ENCODE measurements around the gene TFIP11.
A peak's percentile ranks its signal among the peaks of the same experiment; 100 is the strongest.

The TFIP11 gene

DNA sequence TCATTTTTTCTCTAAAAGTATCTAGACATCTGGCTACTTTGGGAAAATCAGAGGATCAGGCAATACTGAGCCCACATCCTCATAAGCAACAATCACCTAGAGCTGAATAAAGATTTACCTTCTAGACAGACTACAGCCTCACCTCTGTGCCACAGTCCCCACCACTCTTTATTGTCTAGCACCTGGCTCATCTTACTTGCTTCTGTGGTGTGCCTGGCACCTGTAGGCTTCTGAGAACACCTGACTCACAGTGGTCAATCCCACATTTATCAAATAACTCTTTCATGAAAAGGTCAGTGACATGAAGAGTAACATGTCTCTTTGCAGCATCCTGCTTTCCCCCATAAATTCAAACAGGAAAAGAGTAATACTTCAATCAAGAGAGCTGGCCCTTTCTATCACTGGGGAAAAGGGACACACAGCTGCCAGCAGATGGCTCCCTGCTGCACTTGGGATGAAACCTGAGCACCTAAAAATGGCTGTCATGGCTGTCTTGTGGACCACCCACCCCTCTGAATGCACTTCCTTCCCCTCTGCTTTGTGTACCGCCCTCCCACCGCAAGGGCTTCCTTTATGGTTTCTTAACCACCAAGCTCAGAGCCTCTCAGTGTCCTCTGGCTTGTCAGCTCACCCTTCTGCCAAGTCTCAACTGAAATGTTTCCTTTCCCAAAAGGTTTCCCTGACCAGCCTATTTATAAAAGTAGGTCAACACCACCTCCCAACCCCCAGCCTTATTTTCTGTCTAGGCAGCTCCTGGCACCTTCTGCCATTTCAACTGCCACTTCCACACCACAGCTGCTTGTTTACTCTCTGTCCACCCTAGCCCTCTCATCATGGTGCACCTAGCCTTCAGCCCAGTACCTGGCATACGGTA lies 9.3 kb downstream of the TFIP11 start:
- peak; percentile 59 for DNase-seq

DNA sequence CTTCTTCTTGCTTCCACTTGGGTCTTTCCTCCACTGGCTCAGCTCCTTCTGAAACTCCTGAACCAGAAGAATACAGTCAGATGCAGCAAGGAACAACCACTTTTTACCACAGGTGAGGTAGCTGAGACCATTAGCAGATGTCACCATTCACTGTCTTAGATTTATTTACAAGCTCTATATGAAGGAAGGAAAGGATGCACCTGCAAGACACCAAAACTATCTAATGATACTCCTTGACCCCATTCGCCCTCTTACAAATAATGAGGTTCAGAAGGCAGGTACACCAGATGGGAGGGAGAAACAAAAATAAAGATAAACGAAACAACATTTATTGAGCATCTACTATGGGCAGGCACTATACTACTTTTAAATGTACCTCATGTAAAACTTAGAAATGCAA lies 10.3 kb downstream of the TFIP11 start:
- DNase-seq: no peak

DNA sequence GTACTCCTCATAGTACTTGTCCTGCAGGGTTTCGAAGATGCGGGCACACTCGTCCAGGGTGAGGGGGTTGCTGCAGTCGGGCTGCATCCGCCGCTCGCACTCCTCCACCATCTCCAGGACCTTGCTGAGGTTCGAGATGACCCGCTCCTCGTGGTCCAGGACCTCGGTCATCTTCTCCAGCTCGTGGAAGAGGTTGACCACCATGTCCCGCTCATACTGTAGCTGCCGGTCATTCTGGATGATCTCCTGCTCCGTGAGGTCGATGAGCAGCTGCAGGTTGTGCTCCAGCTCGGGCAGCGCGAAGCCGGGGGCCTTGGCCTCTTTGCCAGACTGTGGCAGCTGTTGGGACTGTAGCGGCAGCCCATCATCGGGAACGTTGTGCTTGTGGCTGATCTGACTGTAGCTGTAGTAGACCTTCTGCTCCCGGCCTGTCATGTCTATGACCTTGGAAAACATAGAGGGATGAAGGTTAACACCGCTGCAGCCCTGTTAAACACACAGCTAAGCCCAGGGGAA lies 13.0 kb downstream of the TFIP11 start:
- DNase-seq: no peak

DNA sequence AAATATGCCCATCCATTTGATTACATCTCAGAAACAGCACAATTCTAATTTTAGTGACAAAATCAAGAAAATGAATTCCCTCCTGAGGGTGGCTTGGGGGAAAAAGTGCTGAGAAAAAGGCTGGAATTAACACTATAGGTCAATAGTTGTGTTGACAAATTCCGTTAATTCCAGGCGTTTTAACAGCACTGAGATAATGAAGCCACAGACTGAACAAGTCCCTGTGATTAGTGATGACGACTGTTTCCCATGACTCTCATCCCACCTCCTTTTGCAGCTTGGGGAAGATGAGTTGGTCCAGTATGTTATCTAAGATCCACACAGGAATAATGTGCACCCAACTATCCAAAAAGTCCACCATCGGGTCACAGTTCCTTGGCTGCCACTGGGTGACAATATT lies 15.8 kb downstream of the TFIP11 start:
- DNase-seq: no peak

DNA sequence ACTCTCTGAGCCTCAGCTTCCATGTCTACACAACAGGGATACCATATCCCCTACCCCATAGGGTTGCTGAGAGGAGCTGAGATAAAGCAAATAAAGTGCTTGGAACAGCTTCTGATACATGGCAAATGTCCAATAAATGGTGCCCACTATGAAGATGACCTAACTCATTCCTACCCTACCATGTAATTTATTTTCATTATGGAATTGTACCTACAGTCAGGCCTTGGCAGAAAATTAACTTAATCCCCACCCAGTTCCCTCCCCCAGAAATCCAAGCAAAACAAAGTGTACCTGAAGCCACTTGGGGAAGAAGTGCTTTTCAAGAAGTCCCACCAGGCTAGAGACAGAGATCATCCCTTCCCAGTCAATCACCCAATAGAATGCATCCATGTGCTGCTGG lies 17.8 kb downstream of the TFIP11 start:
- no peak for DNase-seq

DNA sequence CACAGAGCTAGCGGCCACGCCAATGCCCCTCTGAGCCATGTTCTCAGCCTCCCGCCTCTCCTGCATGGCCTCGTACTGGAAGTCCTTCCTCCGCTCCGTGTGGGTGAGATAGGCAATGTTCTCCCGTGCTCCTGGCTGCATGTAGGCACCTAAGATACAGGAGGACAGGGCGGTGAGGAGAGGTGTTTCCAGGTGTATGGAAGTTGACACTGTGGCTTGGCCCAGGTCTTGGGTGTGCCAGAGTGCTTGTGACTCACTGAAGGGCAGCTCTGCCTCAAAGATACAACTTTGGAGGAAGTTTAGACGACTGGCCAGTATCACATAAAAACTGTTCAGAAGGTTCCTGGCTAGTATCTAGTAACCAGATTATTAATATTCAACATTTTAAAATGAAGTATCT lies 20.1 kb downstream of the TFIP11 start:
- no peak for DNase-seq

DNA sequence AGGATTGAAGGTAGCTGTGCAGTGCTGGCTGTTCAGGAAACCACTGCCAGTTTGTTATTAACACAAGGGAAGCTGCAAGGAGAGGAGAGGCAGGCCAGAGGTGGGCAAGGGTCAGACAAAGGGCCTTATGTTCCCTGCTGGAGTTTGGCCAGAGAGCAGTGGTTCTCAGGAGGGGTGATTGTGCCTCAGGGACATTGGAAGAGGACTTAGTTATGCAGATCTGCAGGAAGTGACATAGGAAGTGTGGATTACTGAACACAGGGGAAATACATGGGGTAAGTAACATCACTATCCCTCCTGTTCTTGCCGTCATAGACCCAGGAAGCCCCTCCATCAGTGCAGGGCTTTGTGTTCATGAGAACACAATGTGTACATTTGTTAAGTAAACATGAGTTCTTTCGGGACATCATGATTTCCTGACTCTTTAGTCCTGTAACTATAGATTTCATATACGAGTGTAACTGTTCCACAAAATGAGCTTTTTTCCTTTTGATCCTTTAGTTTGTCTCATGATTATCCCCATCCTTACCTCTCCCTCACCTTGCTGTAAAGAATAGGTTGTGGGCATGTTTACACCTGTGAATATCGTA lies 22.7 kb downstream of the TFIP11 start:
- no peak for DNase-seq

DNA sequence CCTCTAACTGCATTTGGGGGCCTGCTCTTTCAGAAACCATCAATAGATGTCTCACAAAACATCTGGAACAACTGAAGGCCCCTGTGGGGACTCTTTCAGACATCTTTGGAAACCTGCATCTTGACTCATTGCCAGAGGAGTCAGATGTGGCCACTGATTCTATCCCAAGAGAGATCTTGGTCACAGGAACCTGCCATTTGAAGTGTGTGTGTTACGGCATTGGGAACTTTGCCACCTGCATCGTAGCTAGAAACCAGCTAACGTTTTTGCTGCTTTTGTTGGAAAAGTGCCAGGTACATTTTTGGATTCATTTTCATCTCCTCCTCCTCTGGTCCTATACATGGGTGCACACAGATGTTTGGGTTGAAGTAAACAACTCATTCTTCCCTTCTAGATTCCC lies 24.3 kb downstream of the TFIP11 start:
- DNase-seq: no peak

DNA sequence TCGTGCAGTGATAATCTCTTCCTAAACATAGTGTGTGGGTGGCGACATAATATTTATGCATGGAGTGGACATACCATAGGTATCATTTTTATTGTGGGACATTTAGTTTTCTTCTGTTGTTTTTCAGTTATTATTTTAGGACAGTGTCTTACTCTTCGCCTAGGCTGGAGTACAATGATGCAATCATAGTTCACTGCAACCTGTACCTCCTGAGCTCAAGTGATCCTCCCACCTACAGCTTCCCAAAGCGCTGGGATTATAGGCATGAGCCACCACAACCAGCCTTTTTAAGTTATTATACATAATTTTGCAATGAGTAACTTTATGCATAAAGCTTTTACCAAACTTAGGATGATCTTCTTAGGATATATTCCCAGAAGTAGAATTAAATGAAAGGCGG lies 25.9 kb downstream of the TFIP11 start:
- no peak for DNase-seq

DNA sequence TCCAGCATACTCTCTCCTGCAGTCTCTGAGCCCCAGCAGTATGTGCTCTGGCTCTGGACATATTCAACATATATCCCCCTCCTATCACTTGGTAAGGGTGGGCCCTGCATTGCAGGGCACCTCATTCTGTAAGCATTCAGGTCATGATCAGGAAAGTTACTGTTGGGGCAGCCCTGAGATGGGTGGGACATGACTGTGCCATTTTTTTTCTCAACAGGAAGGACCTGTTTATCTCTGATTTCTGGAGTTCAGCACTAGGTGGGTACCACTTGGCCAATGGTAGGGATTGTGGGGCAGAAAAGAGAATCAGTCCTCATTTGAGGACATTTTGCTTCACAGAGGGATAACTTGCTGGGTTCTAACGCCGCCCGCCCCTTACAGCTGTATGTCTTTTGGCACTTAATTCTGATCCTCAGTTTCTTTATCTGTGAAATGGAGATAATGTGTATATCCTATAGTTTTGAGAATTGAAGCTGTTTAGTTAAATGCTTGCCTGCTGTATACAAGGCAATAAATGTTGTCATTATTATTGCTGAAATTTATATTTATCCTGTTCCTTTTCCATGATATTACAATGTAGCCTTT lies 26.4 kb downstream of the TFIP11 start:
- no peak for DNase-seq

DNA sequence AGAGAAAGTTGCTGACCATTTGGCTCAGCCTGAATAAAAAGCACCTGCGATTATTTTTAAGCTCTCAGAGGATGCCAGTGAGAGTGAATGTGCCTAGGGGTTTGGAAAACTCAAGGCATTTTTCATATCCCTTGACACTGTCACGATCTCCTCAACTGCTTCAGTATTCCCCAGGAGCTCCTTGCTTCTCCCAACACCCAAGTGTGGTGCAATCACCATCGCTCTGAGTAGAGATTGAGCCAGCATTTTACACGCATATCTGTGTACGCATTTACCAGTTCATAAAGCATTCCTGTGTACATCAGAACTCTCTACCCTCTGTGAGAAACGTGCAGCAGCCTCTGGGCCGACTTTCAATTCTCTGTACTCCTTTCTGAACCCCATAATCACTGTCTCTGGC lies 27.3 kb downstream of the TFIP11 start:
- no peak for DNase-seq

DNA sequence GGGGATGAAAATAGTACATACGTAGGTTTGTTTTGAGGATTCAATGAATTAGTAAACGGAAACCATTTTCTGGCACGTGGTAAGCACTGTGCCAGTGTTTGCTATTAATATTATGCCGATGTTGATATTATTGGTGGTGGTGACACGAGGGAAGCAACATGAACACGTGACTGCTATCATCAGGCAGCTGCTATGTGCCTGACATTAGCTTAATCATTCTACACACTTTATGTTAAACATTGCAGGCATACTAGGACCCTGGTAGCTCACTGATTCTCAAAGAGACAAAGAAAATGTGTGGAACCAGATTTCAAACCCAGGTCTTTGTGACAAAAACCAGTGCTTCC lies 27.9 kb downstream of the TFIP11 start:
- DNase-seq: no peak

DNA sequence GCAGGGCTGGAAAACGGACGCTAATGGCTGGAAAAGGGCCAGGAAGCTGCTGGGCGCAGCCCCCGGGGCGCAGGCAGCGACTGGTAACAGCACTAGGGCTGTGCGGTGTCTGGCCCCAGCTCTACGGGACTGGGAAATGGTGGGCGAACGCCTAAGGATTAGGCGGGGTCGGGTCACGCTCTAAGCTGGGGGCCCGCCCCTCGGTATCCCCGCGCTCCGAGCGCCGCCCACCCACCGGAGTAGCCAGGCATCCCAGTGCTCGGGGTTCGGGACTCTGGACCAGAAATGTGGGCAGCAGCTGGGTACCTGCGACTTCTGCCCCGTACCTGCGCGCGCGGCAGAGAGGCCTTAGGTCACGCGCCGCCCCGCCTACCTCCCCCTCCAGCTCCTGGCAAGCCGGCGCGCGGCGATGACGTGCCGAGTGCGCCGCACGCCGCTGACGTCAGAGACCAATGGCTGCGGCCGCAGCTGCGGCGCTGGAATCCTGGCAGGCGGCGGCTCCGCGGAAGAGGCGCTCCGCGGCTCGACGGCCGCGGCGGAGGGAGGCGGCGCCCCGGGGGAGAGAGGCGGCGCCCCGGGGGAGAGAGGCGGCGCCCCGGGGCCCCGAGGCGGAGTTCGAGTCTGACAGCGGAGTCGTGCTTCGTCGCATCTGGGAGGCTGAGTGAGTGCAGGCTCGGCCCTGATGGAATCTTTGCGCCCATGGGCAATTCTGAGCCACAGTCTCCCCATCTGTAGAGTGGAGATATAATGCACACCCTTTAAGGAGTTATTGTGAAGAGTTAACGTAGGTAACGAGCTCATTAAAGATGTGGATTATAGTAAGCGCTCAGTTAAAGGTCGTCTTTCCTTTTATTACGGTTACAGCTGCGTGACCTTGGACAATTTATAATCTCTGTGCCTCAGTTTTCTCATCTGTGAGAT lies 28.6 kb downstream of the TFIP11 start, which contains the start of the genes HPS4 and SRRD:
Gene HPS4, minus strand, starts transcription at position 345 of the 921 bp plus-strand sequence. CDS start 2,021 bp downstream, outside the sequence.
Gene SRRD, plus strand, starts transcription at position 439 of the 921 bp plus-strand sequence. Its CDS starts 14 bp downstream, at position 453.
- DNase-seq: peak; percentile 72

DNA sequence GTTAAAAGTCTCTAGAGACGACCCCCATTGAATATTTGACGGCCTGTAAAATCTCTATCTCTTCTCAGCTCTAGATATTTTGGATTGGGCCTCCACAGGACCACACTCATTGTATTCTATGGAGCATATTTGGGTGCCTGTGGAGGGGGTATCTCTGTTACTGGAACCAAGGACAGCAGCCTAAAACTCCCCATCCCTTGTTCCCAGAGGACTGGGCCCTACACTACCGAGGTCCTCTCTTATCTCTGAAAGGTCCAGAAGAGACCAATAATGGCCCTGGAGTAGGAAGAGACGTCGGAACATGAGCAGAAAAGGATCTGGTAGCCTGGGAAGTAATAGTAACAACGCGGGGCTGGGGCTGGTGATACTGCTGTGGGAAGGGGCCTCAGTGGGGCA lies 29.2 kb downstream of the TFIP11 start:
- DNase-seq: no peak

DNA sequence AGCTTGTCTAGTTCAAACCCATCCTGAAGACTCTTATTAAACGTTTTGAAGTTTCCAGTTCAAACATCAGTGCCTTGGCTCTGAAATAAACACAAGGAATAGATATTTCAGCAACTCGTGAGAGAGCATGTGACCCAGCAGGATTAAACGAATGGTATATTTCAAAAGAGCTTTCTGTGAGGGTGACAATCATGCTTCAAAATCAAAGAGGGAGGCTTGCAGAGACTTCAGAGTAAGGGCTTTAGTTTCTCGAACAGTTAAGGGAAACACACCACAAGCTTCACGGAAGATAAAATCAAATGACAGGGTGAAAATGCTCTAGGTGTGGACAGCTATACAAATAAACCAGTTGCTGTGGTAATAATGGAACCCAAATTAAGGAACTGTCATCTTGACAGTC lies 30.1 kb downstream of the TFIP11 start:
- no peak for DNase-seq

DNA sequence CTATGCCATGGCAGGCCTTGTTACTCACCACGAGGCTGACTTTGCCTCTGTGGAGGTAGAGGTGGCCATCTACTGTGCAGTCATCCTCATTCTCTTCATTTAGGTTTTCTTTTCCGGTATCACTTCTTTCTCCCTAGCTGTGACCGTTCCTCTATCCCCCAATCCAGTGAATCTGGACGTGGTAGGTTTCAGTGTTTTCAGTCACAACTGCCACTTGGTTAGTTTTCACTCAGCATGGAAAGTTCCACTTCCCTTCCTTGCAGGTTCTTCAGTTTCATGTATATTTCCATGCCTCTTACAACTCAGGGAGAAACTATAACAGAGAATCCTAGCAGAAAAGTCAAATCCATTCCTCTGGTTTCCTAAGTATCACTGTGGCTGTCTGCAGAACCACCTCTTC lies 30.6 kb downstream of the TFIP11 start:
- no peak for DNase-seq

DNA sequence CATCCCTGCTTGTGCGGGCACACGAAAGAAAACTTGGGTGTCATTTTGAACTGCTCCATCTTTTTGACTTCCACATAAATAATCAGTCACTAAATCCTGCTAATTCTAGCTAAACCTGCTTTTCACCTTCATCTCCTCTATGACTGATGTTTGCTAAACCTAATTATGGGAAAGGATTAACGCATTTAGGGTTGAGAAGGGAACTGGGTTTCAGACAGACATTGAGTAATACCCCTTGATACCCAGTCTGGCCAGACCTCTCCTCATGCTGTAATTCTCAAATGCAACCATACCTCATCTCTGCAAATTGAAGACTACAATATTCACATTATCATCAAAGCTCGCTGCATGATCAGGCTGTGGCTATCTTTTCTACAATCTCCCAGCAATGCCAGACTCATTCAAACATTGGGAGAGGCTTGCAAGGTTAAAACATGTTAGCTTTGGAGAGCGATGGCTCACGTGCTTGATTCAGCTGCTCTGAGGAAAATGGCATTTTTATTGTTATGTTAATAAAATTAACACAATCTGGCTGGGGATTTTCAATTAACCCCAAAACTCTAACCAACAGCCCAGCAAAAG lies 31.1 kb downstream of the TFIP11 start:
- DNase-seq: no peak

DNA sequence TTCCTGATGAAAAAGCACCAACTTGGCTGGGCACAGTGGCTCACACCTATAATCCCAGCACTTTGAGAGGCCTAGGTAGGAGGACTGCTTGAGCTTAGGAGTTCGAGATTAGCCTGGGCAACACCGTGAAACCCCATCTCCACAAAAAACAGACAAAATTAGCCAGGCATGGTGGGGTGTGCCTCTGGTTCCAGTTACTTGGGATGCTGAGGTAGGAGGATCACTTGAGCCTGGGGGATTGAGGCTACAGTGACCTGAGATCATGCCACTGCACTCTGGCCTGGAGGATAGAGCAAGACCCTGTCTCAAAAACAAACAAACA lies 31.7 kb downstream of the TFIP11 start:
- DNase-seq: no peak

DNA sequence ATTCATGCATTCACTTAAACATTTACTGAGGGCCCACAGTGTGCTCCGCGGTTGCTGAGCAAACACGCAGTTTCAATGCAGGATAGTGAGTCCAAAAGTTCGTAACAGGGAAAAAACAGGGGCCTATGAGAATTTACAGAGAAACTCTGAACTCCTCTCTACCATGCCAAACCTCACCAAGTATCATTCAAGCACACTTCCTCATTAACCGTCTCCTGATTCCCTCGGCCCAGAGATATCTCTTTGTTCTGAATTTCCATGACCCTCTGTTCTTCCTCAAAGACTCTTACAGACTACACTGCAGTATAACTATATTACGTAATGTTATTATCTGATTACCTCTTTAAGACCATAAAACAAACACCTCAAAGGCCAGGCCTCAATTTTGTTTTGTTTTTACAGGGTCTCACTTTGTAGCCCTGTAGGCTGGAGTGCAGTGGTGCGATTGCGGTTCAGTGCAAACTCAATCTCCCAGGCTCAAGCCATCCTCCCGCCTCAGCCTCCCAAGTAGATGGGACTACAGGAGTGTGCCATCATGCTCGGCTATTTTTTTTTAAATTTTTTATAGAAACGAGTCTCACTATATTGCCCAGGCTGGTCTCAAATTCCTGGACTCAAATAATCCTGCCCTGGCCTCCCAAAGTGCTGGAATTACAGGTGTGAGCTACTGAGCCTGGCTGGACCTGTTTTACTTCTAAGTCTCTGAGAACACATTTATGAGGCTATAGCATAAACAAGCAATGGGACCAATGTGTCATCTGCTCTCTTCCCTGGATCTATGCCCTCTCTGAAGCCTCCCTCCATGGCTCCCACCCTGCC lies 32.3 kb downstream of the TFIP11 start:
- DNase-seq: no peak

DNA sequence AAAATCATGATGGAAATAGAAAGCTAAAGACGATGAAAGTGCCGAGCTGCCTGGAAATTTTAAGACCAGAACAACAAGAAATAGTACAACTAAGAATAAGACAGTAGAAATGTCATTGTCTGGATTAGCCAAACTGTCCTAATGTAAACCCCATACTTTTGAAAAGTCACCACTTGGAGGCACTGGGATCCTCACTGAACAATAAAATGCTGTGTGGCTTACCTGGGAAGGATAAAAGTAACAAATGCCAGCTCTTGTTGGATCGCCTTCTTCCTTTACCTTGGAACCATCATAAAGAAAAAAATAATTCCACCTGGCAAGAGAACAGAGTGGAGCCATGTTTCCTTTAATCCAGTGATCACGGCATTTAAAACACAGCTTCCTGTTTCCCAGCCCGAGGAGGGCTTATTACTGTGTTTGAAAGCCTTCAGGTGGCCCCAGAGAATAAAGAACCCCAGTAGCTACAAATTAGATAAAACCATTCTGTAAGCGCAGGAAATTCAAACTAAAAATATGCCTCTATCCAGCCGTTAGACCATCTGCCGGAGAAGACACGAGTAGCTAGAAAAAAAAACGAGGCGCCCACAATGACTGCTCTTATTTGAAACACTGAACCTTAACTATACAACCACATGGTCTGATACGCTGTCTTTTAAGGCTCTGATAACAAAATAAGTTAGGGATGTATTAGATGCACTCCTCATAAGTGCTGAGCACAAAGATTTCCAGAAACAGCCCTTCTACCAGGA lies 33.1 kb downstream of the TFIP11 start:
- no peak for DNase-seq

DNA sequence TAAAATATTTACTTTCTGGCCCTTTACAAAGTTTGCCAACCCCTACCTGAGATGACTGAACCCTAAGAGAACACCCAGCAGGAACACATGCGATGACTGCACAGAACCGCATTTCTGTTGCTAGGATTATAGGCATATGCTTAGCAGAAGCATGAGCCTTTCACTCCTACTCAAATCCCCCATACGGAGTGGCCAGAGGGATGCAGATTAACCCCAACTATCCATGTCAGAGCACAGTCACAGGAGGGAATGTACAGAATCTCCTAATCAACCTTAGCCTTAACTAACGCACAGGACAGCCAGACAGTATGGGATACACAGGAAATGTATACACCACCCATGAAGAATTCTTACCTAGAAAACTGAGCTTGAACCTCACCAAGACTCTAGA lies 34.9 kb downstream of the TFIP11 start:
- DNase-seq: no peak

Measured in NK-92 treated with Interleukin-12 subunit alpha and Interleukin-12 subunit beta, amount 100 ng/mL, for 24 hours (cell line).